Measurements from ENCODE around the gene TFF2.
A peak's percentile ranks its signal among the peaks of the same experiment; 100 is the strongest.

TFF2 gene

DNA sequence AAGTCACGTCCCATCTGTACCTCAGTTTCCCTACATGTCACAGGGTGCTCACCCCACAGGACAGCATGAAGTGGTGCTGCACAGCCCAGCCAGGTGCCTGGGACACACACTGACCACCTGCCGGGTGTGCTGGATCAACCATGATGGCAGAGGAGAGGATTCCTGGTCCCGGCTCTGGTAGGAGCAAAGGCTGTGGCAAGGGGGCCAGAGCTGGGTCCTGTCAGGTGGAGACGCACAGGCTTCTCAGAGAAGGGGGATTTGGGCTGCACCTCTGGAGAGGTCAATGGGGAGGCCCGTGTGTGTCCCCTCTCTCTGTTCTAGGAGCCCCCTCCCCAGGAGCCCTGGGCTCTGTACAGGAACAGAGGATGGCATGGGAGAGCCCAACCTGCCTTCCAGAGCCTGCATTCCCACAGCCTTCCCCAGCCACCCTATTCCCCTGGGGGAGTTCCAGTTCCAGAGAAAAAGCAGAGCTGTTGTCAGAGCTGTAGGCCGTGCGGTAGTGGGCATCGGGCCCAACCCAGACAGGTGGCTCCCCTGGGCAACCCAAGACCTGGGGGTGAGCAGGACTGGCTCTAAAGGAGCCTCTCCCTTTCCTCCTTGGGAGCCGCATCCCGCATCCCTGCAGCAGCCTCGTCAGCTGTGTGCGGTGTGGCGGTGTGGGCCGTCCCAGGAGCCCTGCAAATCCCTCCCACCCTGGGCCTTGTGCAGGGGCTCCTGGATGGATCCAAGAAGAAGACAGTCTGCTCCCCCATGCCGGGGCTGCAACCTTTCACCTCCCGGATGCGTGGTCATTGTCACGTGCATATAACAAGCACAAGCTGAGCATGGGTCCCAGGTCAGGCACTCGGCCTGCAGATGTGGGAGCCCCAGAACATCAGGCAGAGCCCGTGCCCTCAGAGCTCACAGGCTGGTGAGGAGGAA, 32.7 kb downstream of the TFF2 start:
- DNase-seq, result no peak

DNA sequence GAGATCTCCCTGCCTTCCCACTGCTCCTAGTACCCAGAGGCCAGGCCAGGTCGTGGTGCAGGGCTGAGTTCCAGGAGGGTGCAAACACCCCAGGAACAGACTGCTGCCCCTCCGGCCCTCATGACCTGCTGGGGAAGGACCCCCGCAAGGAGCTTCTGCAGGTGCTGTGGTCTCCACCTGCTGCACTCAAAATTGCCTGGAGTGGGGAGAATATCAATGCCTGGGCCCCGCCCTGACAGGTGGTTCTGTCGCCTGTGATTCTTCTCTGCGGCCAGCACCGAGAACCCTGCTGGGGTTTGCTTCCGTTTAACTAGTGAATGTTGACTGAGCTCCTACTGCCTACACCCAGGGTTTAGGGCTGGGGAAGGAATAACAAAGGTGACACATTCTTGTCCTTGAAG, 33.5 kb downstream of the TFF2 start:
- DNase-seq, result no peak

DNA sequence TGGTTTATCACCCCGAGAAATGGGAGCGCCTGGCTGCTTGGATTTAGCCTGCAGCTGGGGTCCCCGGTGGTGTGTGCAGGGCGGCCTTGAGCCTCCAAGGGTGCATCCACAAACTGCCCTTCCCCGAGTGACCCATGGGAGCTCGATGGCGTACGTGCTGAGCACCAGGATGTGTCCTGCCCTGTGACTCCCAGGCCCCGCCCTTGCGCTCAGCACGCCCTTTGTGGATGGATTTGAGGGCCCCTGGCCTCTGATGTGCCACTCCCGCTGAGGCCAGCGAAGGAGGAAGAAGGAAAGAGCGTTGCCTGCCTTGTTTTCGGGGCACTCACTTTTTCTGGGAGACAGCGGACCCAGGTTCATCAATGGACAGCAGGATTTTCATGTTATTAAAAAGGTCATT, 33.9 kb downstream of the TFF2 start:
- DNase-seq, result no peak

DNA sequence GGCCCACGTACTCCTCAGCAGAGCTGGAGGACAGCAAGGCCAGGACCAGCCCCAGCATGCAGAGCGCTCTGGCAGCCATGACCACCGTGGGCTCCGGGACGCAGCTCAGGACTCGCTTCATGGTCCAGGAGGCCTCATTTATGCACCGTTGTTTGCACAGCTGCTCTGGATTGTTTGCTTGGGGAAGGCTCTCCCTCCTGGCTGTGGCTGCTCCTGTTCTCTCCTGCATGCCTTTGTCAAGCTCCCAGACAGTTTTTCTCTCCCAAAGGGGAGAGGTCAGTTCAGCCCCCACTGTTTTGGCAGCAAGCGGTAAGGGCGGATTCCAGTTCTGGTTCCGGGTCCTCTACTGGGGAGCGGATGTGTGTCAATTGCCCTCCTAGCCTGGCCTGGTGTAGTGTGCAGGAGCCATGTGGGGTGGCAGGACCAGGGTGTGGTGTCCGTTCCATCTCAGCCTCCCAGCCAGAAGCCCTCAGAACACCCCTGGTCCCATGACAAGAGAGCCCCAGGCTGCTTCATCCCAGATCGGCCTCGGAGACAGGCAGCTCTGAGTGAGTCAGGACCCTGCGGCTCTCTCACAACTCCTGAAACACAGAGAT, 35.4 kb downstream of the TFF2 start, which contains the start of gene TFF3:
TFF3 (minus strand) TSS at position 114 of the 596 bp plus-strand sequence; CDS start at position 79, 35 bp downstream.
- DNase-seq, result peak; percentile 97

DNA sequence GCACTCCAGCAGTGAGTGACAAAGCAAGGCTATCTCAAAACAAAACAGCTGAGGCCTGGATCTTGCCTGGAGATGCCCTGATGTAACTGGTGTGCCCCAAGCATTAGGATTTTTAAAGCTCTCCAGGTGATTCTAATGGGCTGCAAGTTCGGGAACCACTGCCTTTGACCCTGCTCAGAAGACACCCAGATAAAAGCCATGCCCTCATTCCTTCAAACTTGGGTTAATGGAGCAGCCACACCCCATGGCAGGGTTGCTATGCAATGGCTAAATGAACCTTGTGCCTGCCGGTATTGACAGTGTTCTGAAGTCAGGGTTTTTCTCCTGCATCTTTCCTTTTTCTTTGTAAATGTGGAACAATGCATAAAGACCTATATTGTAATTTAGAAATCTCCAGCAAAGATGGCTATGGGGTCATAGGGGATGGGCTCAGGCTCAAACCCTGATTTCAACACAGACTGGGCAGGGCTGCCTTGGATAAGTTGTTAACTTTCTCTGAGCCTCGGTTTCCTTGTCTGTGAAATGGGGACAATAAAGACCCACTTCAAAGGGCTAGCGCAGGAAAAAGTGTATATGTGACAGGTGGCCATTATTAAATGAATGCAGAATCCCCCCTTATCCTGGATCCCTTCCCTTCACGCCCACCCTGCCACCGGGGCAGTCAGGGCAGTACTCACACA, 36.0 kb downstream of the TFF2 start:
- no peak for DNase-seq

DNA sequence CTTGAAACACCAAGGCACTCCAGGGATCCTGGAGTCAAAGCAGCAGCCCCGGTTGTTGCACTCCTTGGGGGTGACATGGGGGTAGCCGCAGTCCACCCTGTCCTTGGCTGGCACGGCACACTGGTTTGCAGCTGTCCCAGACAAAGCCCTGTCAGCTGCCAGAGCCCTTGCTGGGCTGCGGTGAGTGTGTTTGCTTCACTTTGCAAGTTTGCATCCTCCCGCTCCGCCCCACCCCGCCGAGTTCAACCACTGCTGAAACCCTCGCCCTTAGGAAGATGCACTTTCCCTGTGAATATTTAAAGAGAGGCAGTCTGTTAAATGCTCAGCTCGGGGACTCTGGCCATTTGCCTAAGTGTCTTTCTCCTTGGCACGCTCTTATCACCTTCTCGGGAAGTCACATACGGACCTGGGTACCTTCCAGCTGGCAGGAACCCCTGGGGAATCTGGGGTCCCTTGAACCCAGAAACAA, 37.3 kb downstream of the TFF2 start:
- no peak for DNase-seq

DNA sequence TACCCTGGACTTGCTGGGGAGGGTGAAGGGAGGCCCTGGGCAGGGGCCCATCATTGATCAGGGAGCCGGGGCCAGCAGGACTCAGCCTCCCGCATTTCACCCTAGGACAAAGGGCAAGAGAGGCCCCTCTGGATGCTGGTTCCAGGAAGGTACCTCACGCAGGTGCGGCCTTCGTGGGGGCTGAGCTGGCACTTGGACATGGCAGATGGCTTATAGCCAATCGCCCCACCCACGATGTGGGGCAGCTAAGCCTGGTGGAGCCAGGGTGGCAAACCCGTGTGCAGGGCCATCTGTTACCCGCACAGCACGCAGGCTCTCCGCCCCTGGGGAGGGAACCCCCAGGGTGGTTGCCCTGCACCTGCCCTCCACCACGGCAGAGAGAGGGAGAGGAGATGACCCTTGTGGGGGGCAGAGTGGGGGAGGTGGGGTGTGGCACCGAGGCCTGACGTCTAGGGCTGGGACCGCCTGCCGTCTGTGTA, 38.1 kb downstream of the TFF2 start:
- no peak for DNase-seq

DNA sequence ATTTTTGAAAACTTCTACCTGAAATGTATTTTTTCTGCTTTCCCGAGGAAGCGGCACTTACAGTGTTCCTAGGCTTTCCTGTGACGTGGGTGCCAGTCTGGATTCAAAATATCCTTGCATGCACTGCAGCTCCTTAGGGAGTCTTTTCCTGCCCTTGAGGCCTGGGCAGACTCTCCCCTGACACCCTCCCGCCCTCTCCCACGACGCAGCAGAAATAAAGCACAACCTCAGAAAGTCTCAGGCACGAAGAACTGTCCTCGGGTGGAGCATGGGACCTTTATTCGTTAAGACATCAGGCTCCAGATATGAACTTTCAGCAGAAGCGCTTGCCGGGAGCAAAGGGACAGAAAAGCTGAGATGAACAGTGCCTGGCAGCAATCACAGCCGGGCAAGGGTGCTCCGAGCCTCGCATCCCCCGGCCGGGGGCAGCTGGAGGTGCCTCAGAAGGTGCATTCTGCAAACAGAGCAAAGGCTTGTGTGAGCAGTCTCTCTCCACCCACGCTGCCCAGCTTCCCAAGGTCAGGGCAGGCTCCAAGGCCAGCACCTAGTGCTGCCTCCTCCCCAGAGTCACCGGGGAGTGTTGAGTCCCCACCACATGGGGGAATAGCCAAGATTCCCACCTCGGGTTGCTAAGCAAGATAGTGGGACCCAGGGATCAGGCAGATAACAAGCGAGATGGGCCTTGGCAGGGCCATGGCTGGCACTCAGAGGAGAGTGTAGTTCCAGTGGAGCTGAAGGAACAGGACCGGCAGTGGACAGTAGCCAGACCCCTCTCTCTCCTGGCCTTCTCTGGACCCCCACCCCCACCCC, 38.8 kb downstream of the TFF2 start:
- DNase-seq, result no peak

DNA sequence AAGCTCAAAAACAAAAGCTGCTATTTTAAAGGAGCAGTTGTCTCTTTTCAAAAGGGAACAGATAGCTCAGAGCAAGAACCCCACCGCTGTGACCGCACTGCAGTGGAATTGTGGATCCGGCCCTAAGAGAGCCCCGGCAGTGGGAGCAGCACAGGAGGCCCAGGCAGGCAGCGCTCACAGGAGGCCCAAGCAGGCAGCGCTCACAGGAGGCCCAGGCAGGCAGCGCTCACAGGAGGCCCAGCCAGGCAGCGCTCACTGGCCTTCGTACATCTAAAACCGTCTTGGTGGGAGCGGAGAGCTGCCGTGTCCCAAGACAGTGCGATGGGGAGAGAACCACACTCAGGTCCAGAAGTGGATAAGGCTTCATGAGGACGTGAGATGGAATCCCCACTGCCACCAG, 39.6 kb downstream of the TFF2 start:
- no peak for DNase-seq

DNA sequence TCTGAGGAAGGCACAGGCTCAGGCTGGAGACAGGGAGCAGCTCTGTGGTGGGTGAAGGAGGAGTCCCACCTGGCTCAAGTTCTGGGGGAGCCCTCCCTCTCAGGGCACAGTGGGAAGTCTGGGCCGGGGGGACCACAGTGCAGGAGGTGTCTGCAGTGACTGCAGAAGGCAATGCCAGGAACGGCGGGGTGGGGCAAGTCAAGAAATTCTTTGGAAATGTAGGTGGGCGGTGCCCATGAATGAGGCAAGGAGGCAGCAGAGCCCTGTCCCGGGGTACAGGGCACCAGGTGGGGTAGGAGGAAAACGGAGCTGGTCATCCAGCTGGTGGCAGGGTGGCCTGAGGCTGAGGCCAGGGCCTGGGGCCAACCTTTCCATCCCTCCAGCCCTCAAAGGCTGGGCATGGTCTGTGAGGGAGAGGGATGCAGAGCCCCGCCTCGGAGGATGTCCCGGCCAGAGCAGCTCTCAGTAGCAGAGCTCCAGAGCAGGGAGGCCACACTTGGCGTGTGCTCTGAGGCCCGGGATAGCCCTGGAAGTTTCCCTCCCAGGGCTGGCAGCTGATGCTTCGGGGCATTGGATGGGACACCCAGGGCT, 40.3 kb downstream of the TFF2 start:
- DNase-seq, result no peak

DNA sequence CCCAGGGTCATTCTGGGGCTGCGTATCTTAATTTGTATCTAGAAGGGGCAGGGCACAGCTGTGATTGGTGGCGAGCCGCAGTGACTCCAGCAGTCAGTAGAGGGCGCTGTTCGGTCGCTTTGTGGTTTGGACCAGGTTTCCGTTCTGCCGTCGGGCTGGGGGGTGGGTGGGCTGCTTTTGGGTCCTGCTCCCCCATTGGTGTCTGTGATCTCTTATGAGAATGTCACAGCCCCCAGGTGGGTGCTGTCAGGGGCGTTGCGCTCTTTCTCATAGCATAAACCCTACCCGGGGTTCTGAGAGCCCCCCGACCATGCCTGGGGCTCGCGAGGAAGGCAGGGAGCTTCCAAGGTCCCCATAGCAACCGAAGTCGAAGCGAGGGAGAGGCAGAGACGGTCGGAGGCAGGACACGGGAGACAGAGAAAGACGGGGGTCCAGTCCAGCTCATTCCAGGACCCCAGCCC, 41.0 kb downstream of the TFF2 start:
- DNase-seq, result peak; percentile 58

DNA sequence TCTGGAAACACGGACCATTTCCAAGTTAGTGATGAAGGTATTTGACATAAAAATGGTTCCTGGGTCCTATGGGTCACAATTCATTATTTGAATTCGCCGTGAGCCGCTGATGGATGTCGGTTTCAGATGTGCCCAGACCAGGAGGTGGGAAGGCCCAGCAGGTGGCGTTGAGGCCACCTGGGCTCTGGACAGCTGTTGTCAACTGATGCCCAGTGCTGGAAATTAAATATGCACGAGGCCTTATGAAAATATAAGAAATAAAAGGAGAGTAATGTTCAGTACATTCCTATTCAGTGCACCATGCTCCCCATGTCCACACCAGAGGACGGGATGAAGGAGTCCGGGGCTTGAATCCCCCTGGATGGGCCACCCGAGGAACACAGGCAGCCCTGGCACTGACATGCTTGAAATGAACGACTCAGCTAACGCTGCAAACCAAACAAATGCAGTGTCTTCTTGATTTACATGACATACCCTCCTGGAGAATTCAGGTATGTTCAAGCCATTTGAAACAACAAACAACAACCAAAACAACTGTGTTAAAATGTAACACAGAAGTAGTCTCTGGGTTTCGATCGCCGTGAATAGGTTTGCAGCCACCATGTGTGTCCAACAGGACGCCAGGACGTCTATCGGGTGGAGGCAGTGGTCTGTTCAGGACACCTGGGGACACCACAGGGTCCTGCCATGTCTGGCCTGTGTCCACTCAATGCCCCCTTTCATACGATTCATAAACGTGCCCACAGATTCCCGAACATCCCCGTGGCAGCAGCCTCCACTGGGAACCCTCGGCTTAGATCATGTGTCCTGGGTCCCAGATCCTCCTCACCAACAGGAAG, 41.7 kb downstream of the TFF2 start:
- no peak for DNase-seq

DNA sequence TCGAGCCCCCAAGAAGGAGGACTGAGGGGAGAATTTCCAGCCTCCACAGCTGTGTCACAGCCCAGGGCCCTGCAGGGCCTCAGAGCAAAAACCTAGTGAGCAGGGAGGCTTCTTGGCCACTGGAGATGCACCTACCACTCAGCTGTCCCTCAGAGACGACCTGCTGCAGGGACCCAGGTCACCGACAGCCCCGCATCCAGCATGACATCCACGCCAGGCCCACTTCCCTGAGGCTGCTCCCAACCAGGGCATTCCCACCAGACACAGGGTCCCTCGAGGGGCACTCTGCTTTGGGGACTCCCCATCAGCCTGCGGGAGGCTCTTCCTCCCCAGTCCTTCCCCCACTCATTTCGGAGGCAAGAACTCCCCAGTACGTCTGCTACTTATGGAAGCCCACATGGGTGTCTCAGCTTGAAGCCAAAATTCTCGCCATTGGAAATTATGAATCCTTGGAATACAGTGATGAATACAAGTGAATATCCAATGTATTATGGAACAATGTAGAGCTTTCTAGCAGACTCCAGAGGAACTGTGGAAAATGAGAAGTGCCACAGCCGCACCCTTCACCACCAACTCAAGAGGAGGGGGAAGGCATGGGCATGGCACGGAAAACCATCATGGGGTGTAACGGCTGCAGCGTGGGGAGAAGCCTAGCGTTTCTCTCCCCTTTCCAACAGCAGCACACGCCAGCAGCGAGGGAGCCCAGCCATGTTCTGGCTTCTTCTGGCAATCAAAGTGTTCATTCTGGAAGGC, 42.5 kb downstream of the TFF2 start:
- no peak for DNase-seq

DNA sequence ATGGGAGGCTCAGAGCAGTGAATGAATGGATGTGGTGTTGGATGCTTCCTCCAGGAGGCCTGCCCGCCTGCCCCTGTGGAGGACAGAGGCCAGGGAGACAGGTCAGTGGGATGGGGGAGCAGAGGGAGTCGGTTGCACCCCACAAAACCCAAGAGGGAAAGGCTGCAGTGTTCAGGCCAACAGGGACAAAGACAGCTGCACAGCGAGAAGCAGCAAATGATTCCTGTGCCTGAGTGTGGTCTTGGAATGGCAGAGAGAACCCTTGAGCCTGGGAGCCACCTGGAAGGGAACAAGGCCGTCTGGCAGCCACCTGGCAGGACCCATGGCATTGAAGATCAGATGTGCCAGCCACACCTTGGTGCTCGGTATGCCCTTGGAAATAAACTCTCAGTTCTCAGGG, 43.7 kb downstream of the TFF2 start:
- DNase-seq, result no peak

DNA sequence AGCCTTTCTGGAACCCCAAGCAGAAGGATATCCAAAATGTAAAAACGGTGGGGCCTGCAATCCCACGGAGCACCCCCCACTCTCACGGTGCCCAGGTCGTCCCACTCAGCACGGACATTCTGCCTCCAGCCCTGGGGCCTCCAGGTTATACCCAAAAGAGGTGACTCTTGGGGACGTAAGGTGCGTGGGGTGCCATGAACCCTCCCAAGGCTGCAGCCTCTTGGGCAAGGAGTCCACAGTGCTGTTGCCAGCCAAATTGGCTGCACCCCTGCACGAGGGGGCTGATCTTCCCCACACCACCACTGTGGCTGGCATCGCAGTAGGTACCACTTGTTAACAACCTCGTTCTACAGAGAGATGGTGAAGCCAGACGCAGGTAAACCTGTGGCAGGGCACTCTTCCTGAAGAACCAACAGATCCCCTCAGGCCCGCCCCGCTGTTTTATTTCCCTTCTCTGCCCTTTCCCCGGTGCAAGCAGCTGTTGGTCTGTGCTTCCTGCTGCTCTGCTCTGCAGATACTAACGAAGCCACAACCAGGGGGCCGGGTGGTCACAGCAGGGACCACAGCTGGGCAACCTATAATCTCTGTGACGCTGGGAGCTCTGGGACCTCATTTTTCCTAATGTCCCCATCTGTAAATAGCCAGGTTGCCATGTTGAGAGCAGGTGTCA, 44.3 kb downstream of the TFF2 start:
- DNase-seq, result no peak

DNA sequence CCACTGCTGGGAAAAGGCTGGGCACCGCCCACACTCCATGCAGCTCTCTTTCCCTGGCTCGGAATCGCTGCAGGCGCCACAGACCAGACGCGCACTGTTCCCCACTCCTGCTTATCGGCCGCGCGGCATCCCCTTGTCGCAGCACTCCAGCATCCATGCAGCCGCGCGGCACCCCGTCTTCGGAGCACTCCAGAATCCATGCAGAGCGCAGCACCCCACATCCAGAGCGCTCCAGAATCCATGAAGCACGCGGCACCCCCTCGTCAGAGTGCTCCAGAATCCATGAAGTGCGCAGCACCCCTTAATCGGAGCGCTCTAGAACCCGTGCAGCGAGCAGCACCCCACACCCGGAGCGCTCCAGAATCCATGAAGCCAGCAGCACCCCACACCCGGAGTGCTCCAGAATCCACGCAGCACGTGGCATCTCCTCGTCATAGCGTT, 45.1 kb downstream of the TFF2 start:
- no peak for DNase-seq

DNA sequence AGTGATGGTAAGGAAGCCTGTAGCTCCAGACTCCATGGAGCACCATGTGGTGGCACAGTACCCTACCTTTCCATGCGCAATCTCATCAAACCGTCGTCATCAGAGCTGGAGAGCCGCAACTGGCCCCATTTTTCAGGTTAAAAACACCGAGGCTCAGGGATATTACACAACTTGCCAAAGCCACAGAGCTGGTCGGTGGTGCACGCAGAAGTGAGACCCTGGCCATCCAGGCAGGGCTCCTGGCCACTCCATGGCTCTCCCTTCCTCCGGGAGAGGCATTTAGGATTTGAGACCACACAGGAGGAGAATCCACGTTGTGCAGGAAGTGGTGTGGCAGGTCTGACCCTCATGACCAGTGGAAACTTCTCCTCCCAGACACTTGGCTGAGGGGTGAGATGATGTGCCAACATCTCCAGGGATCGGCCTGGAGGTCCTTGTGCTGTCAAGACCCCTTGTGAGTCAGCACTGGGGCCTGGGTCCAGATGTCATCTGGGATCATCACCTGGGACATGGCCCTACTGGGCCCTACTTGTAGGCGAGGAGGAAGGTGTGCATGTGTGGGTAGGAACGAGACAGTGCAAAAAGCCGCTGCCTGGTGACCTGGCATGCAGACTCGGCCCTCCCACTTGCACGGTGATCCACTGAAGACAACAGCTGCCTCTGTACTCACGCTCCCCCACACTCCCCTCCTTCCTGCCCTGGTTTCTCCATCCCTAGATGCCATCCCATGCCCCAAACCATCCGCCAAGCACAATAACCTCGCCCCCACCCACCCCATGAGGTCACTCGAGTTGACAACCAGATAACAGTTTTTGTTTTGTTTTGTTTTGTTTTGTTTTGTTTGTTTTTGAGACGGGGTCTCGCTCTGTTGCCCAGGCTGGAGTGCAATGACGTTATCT, 46.0 kb downstream of the TFF2 start:
- no peak for DNase-seq

DNA sequence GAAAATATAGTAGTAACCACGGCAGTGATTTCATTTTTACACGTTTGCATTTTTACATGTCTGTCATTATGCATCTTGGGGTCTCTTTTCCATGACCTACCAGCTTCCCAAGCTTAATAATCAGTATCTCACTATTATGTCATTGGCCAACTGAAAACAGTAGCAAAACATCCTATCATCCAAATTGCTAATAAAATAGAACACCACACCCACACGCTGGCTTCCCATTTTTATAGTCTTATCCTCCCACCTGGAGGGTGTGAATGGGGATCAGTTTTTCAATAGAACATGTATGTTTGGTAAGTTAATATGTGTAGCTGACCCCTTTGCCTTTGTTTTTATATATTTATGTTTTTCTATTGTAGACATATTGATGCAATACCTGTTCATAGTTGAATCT, 47.4 kb downstream of the TFF2 start:
- no peak for DNase-seq

DNA sequence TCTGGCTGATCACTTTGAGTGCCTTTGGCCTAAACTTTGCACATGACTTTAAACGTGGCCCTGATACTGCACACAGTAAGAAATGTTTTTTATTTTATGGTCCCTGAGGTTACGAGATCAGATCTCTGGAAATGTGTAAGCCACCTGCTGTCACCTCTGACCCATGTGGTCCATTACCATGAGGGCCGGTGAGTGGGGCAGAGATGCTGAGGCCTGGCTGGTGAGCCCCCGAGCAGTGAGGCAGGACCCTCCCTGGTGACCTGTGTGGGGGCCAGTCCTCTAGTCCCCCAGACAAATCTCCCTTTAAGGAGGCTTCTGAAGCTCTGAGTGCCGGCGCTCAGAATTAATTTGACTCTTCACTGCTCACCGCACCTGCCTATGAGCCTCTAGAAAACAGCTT, 48.0 kb downstream of the TFF2 start:
- DNase-seq, result no peak
